Measurements from ENCODE around the gene KBTBD7.

KBTBD7 gene

GRCh38 chr13:41148419-41149283 lies 45.7 kb downstream of the KBTBD7 start:
- H3K4me3 ChIP-seq (ENCODE audit: low read length), result no peak overlapping the region
- DNase-seq (ENCODE audit: low read depth, low spot score), result no peak

- no peak overlapping the region for H3K4me3 ChIP-seq (ENCODE audit: low read length)
- DNase-seq (ENCODE audit: low read depth, low spot score), result no peak
Observed at GRCh38 chr13:41145136-41145908, 49.0 kb downstream of the KBTBD7 start.

- no peak overlapping the region for H3K4me3 ChIP-seq (ENCODE audit: low read length)
- DNase-seq (ENCODE audit: low read depth, low spot score), result no peak
Observed at GRCh38 chr13:41144576-41144975, 49.8 kb downstream of the KBTBD7 start.

Data from Jurkat, Clone E6-1 (cell line).